SIG-M5 (cell line): Measurements from ENCODE around the gene RAD51AP2.

Experiments used
- DNase-seq: peaks from one replicate; lab custom pipeline; 2025; lab: John Stamatoyannopoulos, UW

Gene RAD51AP2

DNA sequence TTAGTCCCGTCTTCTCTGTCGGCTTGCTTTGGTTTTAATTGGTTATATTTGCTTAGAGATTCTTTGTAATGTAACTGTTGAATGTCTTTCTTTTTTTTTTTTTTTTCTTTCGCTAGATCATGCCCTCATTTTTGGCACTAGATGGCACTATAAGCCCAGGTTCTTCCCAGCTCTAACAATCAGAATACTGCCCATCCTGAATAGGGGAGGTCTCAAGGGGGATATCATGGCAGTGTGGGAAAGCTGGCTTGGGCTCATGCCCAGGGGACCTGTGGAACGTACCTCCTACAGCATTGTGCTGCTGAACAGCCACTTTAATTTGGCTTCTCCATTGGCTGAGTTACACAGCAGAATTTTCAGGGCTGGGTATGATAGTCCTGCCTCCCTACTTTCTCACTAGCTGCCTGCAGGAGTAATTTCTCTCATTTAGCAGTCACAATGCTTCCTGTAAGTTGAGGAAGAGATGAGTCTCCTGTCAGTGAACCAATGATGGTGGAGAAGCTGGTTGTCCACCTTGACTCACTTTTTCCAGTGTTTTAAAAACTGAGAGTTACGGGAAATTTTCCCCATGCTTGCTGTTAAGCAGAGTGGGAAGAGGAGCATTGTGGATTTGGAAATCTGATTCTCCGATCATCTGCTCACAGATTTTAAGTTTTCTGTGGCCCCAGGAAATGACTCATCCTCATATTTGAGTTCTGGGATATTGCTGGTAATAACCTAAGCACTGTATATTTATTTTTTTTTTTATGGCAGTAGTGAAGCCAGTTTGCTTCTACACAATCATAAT, 47.2 kb downstream of the RAD51AP2 start:
- no peak for DNase-seq

DNA sequence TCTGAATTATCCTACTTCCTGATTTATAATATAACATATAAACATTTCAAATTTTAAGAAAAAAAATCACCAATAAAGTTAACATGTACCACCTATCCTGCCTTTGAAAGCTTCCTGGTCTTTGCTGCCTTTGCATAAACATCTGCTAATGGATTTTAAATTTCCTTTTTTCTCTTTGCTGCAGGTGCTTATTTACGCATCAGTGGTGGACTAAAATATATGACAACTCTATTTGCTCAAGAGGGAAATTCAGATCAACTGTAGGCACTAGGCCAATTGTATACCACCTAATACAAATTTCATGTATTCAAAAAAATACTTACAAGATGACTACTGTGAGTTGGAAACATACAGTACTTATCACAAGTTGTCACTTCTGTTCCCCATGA, 57.2 kb downstream of the RAD51AP2 start:
- DNase-seq: no peak
